ENCODE data around the gene SLC25A48. TPM values are rescaled to one million over a fixed set of nuclear protein-coding genes. Genes with fewer than 3 reads are reported as not detected.

SLC25A48 gene
- total and polyA plus RNA-seq, 9 donors: 1.4 TPM; not detected in 8

DNA sequence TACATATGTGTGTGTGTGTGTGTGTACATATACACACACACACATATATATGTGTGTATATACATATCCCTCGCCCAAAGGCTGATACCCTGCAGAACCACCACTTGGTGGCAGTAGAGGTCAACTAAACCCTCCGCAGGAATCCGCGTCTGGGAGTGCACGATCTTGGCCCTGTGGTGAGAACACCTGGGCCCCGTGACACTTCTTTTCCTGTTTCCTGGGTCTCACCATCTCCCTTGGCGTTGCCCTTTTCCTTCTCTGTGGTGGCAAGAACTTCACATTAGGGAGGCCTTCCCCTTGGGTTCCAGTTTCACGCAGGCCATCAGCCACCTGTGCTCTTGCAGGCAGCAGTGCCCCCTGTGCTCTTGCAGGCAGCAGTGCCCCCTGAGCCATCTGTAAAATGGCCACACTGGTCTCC, 53.0 kb downstream of the SLC25A48 start:
- peaks cover 10% of the 10 kb centered on the region for H3K4me1 ChIP-seq (ENCODE audit: insufficient read depth)
- no peaks in the 10 kb centered on the region for H3K36me3 ChIP-seq
- no peaks in the 10 kb centered on the region for H3K27me3 ChIP-seq
- no peak for TF ChIP-seq EP300 (IDR thresholded peaks at IDR 0.05)
- TF ChIP-seq CTCF (IDR thresholded peaks at IDR 0.05): peak; percentile 60 to 69 (median 65)
- TF ChIP-seq POLR2A (IDR thresholded peaks at IDR 0.05): no peak
- intact Hi-C loops (cut with DNase I): loop anchor here in 3 of 4 donors (5.0 to 10.0 kb wide), 3 partner anchors 177 to 325 kb away; no protein-coding TSS in a partner anchor
- 10 to 18% (median 16%) methylated on average over 8 of the region's 8 CpGs for WGBS, 3 donors
- no peaks in the 10 kb centered on the region for H3K9me3 ChIP-seq
- no peak overlapping the region for H3K4me3 ChIP-seq
- H3K27ac ChIP-seq: no peak overlapping the region
- DNase-seq: peak; percentile 44 to 57 (median 52)

- Histone ChIP-seq H3K9me3 (no peaks in the 10 kb centered on the region), H3K4me3 (no peak overlapping the region), H3K36me3 (no peaks in the 10 kb centered on the region), H3K27ac (no peak overlapping the region), H3K4me1 (ENCODE audit: insufficient read depth) (peaks cover 14% of the 10 kb centered on the region), H3K27me3 (no peaks in the 10 kb centered on the region)
- DNase-seq: no peak
- intact Hi-C loops (cut with DNase I): loop anchor here (1.0 to 10.0 kb wide), 4 partner anchors 177 to 324 kb away; no protein-coding TSS in a partner anchor
- 75 to 79% (median 76%) methylated on average over 13 of the region's 13 CpGs for WGBS, 3 donors
- TF ChIP-seq EP300 (IDR thresholded peaks at IDR 0.05) (no peak), CTCF (IDR thresholded peaks at IDR 0.05) (no peak), POLR2A (IDR thresholded peaks at IDR 0.05) (no peak)
These were observed 53.6 kb downstream of the SLC25A48 start for GRCh38 chr5:135887881-135888614.

GRCh38 chr5:135890296-135890695, 55.8 kb downstream of the SLC25A48 start:
- Histone ChIP-seq H3K36me3 (no peaks in the 10 kb centered on the region), H3K9me3 (no peaks in the 10 kb centered on the region), H3K27me3 (no peaks in the 10 kb centered on the region), H3K4me3 (no peak overlapping the region), H3K4me1 (ENCODE audit: insufficient read depth) (peaks cover 15% of the 10 kb centered on the region), H3K27ac (no peak overlapping the region)
- TF ChIP-seq POLR2A (IDR thresholded peaks at IDR 0.05): no peak
- no peak for TF ChIP-seq CTCF (IDR thresholded peaks at IDR 0.05)
- TF ChIP-seq EP300 (IDR thresholded peaks at IDR 0.05): no peak
- 7 to 24% (median 16%) methylated on average over 2 of the region's 2 CpGs for WGBS, 3 donors
- intact Hi-C loops (cut with DNase I): no loop called here
- DNase-seq: peak in 2 of 5 donors; percentile 29 to 30

DNA sequence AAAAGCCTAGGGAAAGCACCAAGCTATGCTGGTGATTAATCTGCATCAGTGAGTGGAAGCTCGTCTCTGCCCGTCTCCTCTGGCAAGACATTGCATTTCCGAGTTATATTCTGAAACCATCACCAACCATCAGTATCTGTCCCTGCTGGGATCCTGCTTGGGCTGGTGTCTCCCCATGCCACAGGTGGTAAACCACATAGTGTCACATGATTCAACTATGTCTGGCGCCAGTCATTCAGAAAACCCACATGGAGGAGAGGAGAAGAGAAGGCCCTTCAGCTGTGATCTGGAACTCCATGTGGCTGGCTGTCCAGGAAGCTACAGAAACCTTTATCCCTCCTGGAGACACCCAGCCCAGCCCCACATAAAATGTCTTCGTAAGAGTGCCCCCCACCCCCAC, 56.4 kb downstream of the SLC25A48 start:
- no peaks in the 10 kb centered on the region for H3K27me3 ChIP-seq
- H3K27ac ChIP-seq: peak overlapping the region in 1 of 2 donors; percentile 26
- intact Hi-C loops (cut with DNase I): no loop called here
- H3K9me3 ChIP-seq: no peaks in the 10 kb centered on the region
- peak in 1 of 5 donors; percentile 14 for DNase-seq
- H3K36me3 ChIP-seq: no peaks in the 10 kb centered on the region
- H3K4me1 ChIP-seq (ENCODE audit: insufficient read depth): peaks cover 15% of the 10 kb centered on the region
- TF ChIP-seq CTCF (IDR thresholded peaks at IDR 0.05) (no peak), POLR2A (IDR thresholded peaks at IDR 0.05) (no peak)
- H3K4me3 ChIP-seq: no peak overlapping the region
- 60 to 69% (median 61%) methylated on average over 5 of the region's 5 CpGs for WGBS, 3 donors

Measured in ovary (tissue), 9 donors.